ENCODE measurements around the gene C12orf57. TPM values are rescaled to one million over a fixed set of nuclear protein-coding genes. Genes with fewer than 3 reads are reported as not detected.

Gene C12orf57
- total and polyA plus RNA-seq, 10 of the 15 experiments (the other 5 are each of a cell fraction or from before 2014, with no cell fraction given): 64.5 to 377 (median 211) TPM

- TF ChIP-seq ATF7 (IDR thresholded peaks at IDR 0.05; ENCODE audit: low read depth) (peak; percentile 89), EGR1 (IDR thresholded peaks at IDR 0.05; ENCODE audit: borderline replicate concordance in 1 of 2, low read depth in 2 of 2, low read length in 2 of 2) (no peak), STAT3 (IDR thresholded peaks at IDR 0.05; ENCODE audit: low read depth, low read length) (no peak), MXI1 (IDR thresholded peaks at IDR 0.05; ENCODE audit: low read depth, low read length) (0 out of 2 replicates have a peak, but pooled peaks have one; percentile 17), ZBTB40 (IDR thresholded peaks at IDR 0.05; ENCODE audit: borderline replicate concordance) (no peak), MYB (IDR thresholded peaks at IDR 0.05; ENCODE audit: borderline replicate concordance, low read depth, low read length) (no peak), IRF4 (IDR thresholded peaks at IDR 0.05; ENCODE audit: low read depth, low read length) (0 out of 2 replicates have a peak, but pooled peaks have one; percentile 24), GATAD2B (conservative IDR thresholded peaks at IDR 0.05; ENCODE audit: low read depth) (peak; percentile 93), TBL1XR1 (IDR thresholded peaks at IDR 0.05; ENCODE audit: low read depth, low read length) (no peak), ZNF622 (IDR thresholded peaks at IDR 0.05) (no peak), RAD51 (IDR thresholded peaks at IDR 0.05) (no peak), CEBPB (IDR thresholded peaks at IDR 0.05; ENCODE audit: borderline replicate concordance in 1 of 2, low read depth in 2 of 2, low read length in 2 of 2) (no peak), POLR2A (IDR thresholded peaks at IDR 0.05; ENCODE audit: low read depth, low read length) (no peak), ESRRA (IDR thresholded peaks at IDR 0.05; ENCODE audit: low read length) (no peak), EED (IDR thresholded peaks at IDR 0.05; ENCODE audit: low read depth) (peak; percentile 43), MEF2A (IDR thresholded peaks at IDR 0.05; ENCODE audit: insufficient read depth, low read depth, low read length) (no peak), NBN (IDR thresholded peaks at IDR 0.05) (peak; percentile 91), SMAD5 (IDR thresholded peaks at IDR 0.05; ENCODE audit: low read depth) (peak; percentile 89), GABPA (IDR thresholded peaks at IDR 0.05; ENCODE audit: low read depth) (no peak), IRF5 (IDR thresholded peaks at IDR 0.05; ENCODE audit: borderline replicate concordance) (no peak), TCF12 (IDR thresholded peaks at IDR 0.05; ENCODE audit: low read depth, low read length) (peak; percentile 51; the same call in 1 of the 2 replicates), E2F4 (IDR thresholded peaks at IDR 0.05; ENCODE audit: low read depth, low read length) (no peak), EZH2 (IDR thresholded peaks at IDR 0.05; ENCODE audit: borderline replicate concordance, control insufficient read depth, low read depth, low read length) (no peak), BACH1 (IDR thresholded peaks at IDR 0.05; ENCODE audit: borderline replicate concordance) (no peak; the same call in 1 of the 2 replicates), WRNIP1 (IDR thresholded peaks at IDR 0.05; ENCODE audit: borderline replicate concordance, low read depth, low read length) (no peak), FOXK2 (IDR thresholded peaks at IDR 0.05) (no peak), ZNF274 (IDR thresholded peaks at IDR 0.05; ENCODE audit: insufficient read depth, insufficient read length) (no peak)
These were observed 7.2 kb downstream of the C12orf57 start, which contains the start of gene PTPN6 (continued) for GRCh38 chr12:6950811-6951540.

All from GM12878 (cell line).